GM12801 (cell line): ENCODE measurements around the gene GLRX.

ENCODE experiments used
- TF ChIP-seq, protein P1 (sequence below): IDR thresholded peaks from one replicate; pipeline ENCODE4 v1.5.1; 2011; ENCODE audit warnings: control low read depth; ENCODE audit not compliant: insufficient read length; ENCODE audit errors: extremely low read depth

GLRX gene

GRCh38 chr5:95810305-95811125, 12.0 kb downstream of the GLRX start:
- TF ChIP-seq, protein P1, sequence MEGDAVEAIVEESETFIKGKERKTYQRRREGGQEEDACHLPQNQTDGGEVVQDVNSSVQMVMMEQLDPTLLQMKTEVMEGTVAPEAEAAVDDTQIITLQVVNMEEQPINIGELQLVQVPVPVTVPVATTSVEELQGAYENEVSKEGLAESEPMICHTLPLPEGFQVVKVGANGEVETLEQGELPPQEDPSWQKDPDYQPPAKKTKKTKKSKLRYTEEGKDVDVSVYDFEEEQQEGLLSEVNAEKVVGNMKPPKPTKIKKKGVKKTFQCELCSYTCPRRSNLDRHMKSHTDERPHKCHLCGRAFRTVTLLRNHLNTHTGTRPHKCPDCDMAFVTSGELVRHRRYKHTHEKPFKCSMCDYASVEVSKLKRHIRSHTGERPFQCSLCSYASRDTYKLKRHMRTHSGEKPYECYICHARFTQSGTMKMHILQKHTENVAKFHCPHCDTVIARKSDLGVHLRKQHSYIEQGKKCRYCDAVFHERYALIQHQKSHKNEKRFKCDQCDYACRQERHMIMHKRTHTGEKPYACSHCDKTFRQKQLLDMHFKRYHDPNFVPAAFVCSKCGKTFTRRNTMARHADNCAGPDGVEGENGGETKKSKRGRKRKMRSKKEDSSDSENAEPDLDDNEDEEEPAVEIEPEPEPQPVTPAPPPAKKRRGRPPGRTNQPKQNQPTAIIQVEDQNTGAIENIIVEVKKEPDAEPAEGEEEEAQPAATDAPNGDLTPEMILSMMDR: no peak

DNA sequence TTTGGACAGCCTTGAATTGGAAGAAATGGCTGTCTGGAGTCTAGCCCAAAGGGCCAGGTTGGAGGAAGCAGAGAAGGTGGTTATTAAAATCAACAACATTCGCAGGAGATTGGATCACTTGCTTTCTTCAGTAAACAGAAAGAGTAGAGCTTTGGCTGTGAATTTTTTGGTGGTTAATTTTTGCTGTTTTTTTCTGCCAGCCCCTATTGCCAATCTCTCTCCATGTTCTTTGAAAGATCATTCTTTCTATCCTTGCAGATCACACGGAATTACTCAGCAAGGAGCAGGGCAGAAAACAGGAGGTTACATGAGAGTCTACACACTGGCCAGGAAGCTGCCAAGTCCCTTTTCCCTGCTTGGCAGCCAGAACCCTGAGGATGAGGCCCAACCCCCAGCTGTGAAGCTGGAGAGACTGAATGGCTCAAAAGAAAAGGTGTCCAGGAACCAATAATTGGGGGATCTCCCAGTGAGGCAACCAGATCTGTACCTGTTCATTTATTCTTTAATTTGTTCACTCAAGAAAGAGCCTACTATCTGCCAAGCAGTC, 13.0 kb downstream of the GLRX start:
- TF ChIP-seq, protein P1: no peak

DNA sequence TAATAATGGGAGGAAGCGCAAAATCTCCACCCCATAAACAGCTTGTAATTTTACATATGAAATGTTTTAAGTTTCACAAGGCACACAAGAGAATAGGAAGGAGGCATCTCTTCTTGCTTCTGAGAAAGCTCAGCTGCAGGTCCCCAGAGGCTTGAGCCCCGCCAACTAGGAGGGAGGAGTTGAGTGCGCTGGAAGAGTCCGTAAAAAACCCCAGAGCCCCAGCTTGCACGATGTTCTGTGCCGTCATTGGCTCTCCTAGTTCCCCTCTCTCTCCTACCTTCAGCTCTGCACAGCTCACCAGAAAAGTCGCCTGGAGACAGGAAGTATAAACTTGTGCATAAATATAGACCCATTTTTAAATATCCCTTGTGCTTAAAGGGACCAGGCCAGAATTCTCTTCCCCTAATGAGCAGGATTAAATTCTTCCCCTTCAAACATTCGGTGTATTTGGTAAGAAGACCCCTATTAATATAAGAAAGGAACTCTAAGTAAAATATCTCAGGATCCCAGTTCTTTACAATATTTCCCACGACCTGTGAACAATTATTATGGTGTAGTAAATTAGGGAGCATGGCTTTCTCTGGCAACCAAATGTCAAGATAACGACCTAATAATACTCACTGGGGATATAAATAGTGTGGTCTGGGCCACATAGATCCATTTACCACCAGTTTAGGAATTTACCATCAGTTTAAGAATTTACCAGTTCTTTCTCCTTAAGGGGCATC, 13.7 kb downstream of the GLRX start:
- TF ChIP-seq, protein P1: no peak

DNA sequence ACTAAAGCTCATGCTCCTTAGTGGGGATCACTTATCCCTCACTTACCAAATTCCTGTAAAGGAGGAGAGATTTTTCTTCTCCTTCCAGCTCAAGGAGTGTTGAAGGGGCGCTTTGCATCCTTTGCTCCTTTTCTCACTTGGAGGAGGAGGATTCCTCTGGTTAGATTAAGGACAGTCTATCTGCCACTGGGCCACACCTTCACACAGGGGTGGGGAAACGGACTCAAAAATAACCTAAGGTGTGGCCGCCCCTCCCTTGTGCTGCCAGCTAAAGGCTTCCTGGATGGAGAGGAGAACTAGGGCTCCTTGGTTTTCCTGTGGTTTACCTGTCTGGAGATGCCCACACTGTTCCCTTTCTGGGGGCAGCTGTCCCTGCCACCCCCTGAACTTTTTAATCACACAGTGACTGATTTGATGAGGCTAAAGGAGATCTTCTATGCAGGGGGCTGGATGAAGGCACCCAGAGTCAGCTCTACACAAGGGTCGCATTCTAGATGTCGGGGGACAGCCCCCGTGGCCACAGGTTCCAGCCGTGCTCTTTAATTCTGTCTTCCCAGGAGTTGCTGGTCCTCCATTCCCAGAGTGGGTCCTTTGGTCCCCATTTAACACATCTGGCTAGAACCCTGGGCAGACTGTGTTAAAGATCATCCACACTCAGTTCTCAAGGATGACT, 14.4 kb downstream of the GLRX start:
- TF ChIP-seq, protein P1: no peak

GRCh38 chr5:95806687-95807086, 15.8 kb downstream of the GLRX start:
- TF ChIP-seq, protein P1: no peak

GRCh38 chr5:95804736-95805539, 17.6 kb downstream of the GLRX start:
- TF ChIP-seq, protein P1: no peak
